Measurements from ENCODE around the gene TBC1D19. TPM values are rescaled to one million over a fixed set of nuclear protein-coding genes. Genes with fewer than 3 reads are reported as not detected.
"Not testable (repeated sequence)": the region's sequence is repeated elsewhere in the genome, so short reads cannot be mapped to it uniquely, and the experiment has no call there.

Gene TBC1D19
- total RNA-seq, 3 donors from 2014 or later: 14.9 to 27.2 (median 23.9) TPM

GRCh38 chr4:26685250-26685649 is 101.4 kb downstream of the TBC1D19 start:
- no peaks in the 10 kb centered on the region for H3K9me3 ChIP-seq
- no peak for TF ChIP-seq POLR2A (IDR thresholded peaks at IDR 0.05)
- TF ChIP-seq CTCF (IDR thresholded peaks at IDR 0.05): no peak
- no peak for TF ChIP-seq POLR2AphosphoS5 (IDR thresholded peaks at IDR 0.05)
- no peaks in the 10 kb centered on the region for H3K36me3 ChIP-seq
- no peaks in the 10 kb centered on the region for H3K4me1 ChIP-seq
- intact Hi-C loops (cut with DNase I; ENCODE audit: low total_unique reads): no loop called here
- no peak for DNase-seq (ENCODE audit: low spot score in 2 of 2)
- no peak overlapping the region for H3K4me3 ChIP-seq
- no peak overlapping the region for H3K27ac ChIP-seq
- no peaks in the 10 kb centered on the region for H3K27me3 ChIP-seq

- H3K4me3 ChIP-seq: no peak overlapping the region
- TF ChIP-seq POLR2AphosphoS5 (IDR thresholded peaks at IDR 0.05): no peak
- H3K36me3 ChIP-seq: no peaks in the 10 kb centered on the region
- no peaks in the 10 kb centered on the region for H3K4me1 ChIP-seq
- no peaks in the 10 kb centered on the region for H3K27me3 ChIP-seq
- no peak overlapping the region for H3K27ac ChIP-seq
- DNase-seq (ENCODE audit: low spot score in 2 of 2): no peak
- no peaks in the 10 kb centered on the region for H3K9me3 ChIP-seq
- intact Hi-C loops (cut with DNase I; ENCODE audit: low total_unique reads): no loop called here
Measured at GRCh38 chr4:26687728-26688127, 103.8 kb downstream of the TBC1D19 start.

GRCh38 chr4:26690506-26690905 is 106.6 kb downstream of the TBC1D19 start:
- Histone ChIP-seq H3K27ac (no peak overlapping the region), H3K36me3 (no peaks in the 10 kb centered on the region), H3K4me3 (no peak overlapping the region), H3K27me3 (no peaks in the 10 kb centered on the region), H3K4me1 (no peaks in the 10 kb centered on the region), H3K9me3 (no peaks in the 10 kb centered on the region)
- intact Hi-C loops (cut with DNase I; ENCODE audit: low total_unique reads): no loop called here
- no peak for DNase-seq (ENCODE audit: low spot score in 2 of 2)
- no peak for TF ChIP-seq POLR2A (IDR thresholded peaks at IDR 0.05)
- TF ChIP-seq POLR2AphosphoS5 (IDR thresholded peaks at IDR 0.05): no peak
- no peak for TF ChIP-seq CTCF (IDR thresholded peaks at IDR 0.05)

- no peak overlapping the region for H3K27ac ChIP-seq
- H3K9me3 ChIP-seq: no peaks in the 10 kb centered on the region
- no peak for DNase-seq (ENCODE audit: low spot score in 2 of 2)
- intact Hi-C loops (cut with DNase I; ENCODE audit: low total_unique reads): no loop called here
- H3K4me1 ChIP-seq: no peaks in the 10 kb centered on the region
- H3K27me3 ChIP-seq: no peaks in the 10 kb centered on the region
- TF ChIP-seq CTCF (IDR thresholded peaks at IDR 0.05) (no peak), POLR2AphosphoS5 (IDR thresholded peaks at IDR 0.05) (no peak), POLR2A (IDR thresholded peaks at IDR 0.05) (no peak)
- no peak overlapping the region for H3K4me3 ChIP-seq
- H3K36me3 ChIP-seq: no peaks in the 10 kb centered on the region
Measured at GRCh38 chr4:26692014-26692726, 108.3 kb downstream of the TBC1D19 start.

GRCh38 chr4:26694131-26694530 is 110.2 kb downstream of the TBC1D19 start:
- intact Hi-C loops (cut with DNase I; ENCODE audit: low total_unique reads); H3K9me3 ChIP-seq; H3K36me3 ChIP-seq; H3K4me1 ChIP-seq; H3K27me3 ChIP-seq; H3K4me3 ChIP-seq; DNase-seq (ENCODE audit: low spot score in 2 of 2); H3K27ac ChIP-seq: not testable (repeated sequence)

- H3K9me3 ChIP-seq: peaks cover 0 to 3% of the 10 kb centered on the region in 2 donors
- intact Hi-C loops (cut with DNase I; ENCODE audit: low total_unique reads): no loop called here
- H3K4me1 ChIP-seq: no peaks in the 10 kb centered on the region
- no peaks in the 10 kb centered on the region for H3K36me3 ChIP-seq
- H3K4me3 ChIP-seq: no peak overlapping the region
- TF ChIP-seq POLR2A (IDR thresholded peaks at IDR 0.05) (no peak), CTCF (IDR thresholded peaks at IDR 0.05) (no peak), POLR2AphosphoS5 (IDR thresholded peaks at IDR 0.05) (no peak)
- DNase-seq (ENCODE audit: low spot score in 2 of 2): no peak
- no peaks in the 10 kb centered on the region for H3K27me3 ChIP-seq
- H3K27ac ChIP-seq: no peak overlapping the region
Measured at GRCh38 chr4:26700110-26700509, 116.2 kb downstream of the TBC1D19 start.
